H1 (cell line): ENCODE data around the gene WDR44. TPM values are rescaled to one million over a fixed set of nuclear protein-coding genes. Genes with fewer than 3 reads are reported as not detected.

Experiments
- FOSL1 ChIP-seq: IDR thresholded peaks from 2 replicates; pipeline ENCODE4 v1.6.1; 2011; ENCODE audit warnings: mild to moderate bottlenecking, low read depth, low read length, moderate library complexity; ENCODE audit not compliant: insufficient read depth
- POLR2AphosphoS5 ChIP-seq: IDR thresholded peaks from 2 replicates; pipeline ENCODE4 v1.6.1; 2011; ENCODE audit warnings: low read depth, low read length
- polyA plus RNA-seq, 7 experiments: library from polyadenylated mRNA; depleted of rRNA in 3 of 7; stranded (reverse) in 5 of 7; unstranded in 2 of 7; fragments of >200 nt in 5 of 7; fragments of 200-250 nt in 2 of 7; gene quantifications; 1 replicate in 5 of 7; 2 replicates in 1 of 7; 4 replicates in 1 of 7; pipeline versions ENCODE4 v1.2.1 to v1.2.3, GENCODE V29; 2011 to 2013; ENCODE audit warnings: missing spikeins in 2 of 7, mixed read lengths in 2 of 7
- total RNA-seq: library from RNA; stranded (reverse); fragmentation: NEBNext Ultra II Directional; extraction: Animal tissue kit (Norgen Biotek cat#: 25700); gene quantifications from 2 replicates; pipeline ENCODE4 v1.2.1, GENCODE V29; 2021
- TF ChIP-seq, protein P1 (sequence below): IDR thresholded peaks from 2 replicates; pipeline ENCODE4 v1.6.1; 2012; ENCODE audit warnings: inconsistent platforms

WDR44 gene
- total and polyA plus RNA-seq, 2 of the 8 experiments (the other 6 are each of a cell fraction or from before 2014, with no cell fraction given): 5.1 to 17.2 TPM

DNA sequence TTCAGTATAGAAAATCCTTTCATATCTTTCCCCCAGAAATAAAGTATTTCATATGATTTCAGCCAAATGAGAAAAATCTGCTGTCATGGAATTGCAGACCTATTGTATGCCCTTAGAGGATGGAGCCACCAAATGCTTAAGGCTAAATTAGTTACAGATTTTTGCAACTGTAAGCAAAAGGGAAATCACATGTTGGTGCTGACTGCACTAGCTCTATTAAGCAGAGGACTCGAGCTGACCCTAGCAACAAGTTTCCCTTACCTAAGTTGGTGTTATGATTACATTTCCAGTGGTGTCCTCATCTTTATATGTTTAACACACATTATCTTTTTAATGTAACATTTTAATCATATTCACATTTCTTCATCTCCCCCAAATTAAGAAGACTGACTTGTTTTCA is 91.4 kb downstream of the WDR44 start (continued):
- TF ChIP-seq, protein P1, sequence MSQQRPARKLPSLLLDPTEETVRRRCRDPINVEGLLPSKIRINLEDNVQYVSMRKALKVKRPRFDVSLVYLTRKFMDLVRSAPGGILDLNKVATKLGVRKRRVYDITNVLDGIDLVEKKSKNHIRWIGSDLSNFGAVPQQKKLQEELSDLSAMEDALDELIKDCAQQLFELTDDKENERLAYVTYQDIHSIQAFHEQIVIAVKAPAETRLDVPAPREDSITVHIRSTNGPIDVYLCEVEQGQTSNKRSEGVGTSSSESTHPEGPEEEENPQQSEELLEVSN: no peak
- TF ChIP-seq POLR2AphosphoS5 (no peak), FOSL1 (no peak)
